Neural crest cell (in vitro differentiated cells): ENCODE results near the gene FANCG. TPM values are rescaled to one million over a fixed set of nuclear protein-coding genes. Genes with fewer than 3 reads are reported as not detected.

ENCODE experiments used
- DNase-seq: peaks from one replicate; pipeline ENCODE4 v3.0.0; 2021; ENCODE audit warnings: low read depth, mixed read lengths, low spot score
- H3K27ac Mint-ChIP-seq: one replicate; pipeline ENCODE4 v1.8.0; 2021; ENCODE audit warnings: mild to moderate bottlenecking, mixed read lengths; ENCODE audit not compliant: unreplicated experiment
- H3K27me3 Mint-ChIP-seq: 2 replicates; pipeline ENCODE4 v1.8.0; 2021; ENCODE audit warnings: low read depth, mild to moderate bottlenecking, mixed read lengths
- H3K36me3 Mint-ChIP-seq: 2 replicates; pipeline ENCODE4 v1.8.0; 2021; ENCODE audit warnings: low read depth, mild to moderate bottlenecking, mixed read lengths
- H3K4me1 Mint-ChIP-seq: 2 replicates; pipeline ENCODE4 v1.8.0; 2021; ENCODE audit warnings: mixed read lengths
- H3K4me3 Mint-ChIP-seq: one replicate; pipeline ENCODE4 v1.8.0; 2021; ENCODE audit warnings: mild to moderate bottlenecking, mixed read lengths
- H3K9me3 Mint-ChIP-seq: 2 replicates; pipeline ENCODE4 v1.8.0; 2021; ENCODE audit warnings: mixed read lengths
- total RNA-seq: library from RNA; stranded (reverse); gene quantifications from 2 replicates; pipeline ENCODE4 v1.2.1, GENCODE V29; 2021
- TF ChIP-seq, protein P1 (sequence below): fragments of 200-600 bp; sonication (generic); conservative IDR thresholded peaks from 2 replicates; pipeline ENCODE4 v1.5.0; 2021; ENCODE audit warnings: antibody characterized with exemption, mild to moderate bottlenecking

FANCG gene
- total RNA-seq, 1 donor from 2014 or later: 126 TPM

DNA sequence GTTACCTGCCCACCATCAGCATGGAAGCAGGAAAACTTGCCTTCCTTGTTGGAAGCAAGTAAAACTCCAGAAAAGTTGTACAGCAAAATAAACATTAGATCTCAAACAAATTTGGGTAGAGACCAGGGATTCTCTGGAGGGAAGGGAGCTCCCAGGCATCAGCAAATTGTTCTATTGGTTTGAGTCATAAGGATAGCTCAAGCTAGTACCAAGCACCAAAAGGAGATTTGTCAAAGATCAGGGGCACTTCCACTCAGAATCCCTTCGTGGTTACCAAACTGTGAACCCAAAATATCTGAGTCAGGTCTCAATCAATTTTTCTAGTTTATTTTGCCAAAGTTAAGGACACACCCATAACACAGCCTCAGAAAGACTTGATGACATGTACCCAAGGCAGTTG is 52.4 kb downstream of the FANCG start:
- H3K27me3 Mint-ChIP-seq: no peaks in the 10 kb centered on the region
- H3K9me3 Mint-ChIP-seq: no peaks in the 10 kb centered on the region
- TF ChIP-seq, protein P1, sequence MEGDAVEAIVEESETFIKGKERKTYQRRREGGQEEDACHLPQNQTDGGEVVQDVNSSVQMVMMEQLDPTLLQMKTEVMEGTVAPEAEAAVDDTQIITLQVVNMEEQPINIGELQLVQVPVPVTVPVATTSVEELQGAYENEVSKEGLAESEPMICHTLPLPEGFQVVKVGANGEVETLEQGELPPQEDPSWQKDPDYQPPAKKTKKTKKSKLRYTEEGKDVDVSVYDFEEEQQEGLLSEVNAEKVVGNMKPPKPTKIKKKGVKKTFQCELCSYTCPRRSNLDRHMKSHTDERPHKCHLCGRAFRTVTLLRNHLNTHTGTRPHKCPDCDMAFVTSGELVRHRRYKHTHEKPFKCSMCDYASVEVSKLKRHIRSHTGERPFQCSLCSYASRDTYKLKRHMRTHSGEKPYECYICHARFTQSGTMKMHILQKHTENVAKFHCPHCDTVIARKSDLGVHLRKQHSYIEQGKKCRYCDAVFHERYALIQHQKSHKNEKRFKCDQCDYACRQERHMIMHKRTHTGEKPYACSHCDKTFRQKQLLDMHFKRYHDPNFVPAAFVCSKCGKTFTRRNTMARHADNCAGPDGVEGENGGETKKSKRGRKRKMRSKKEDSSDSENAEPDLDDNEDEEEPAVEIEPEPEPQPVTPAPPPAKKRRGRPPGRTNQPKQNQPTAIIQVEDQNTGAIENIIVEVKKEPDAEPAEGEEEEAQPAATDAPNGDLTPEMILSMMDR: no peak
- DNase-seq: no peak
- no peaks in the 10 kb centered on the region for H3K4me1 Mint-ChIP-seq
- H3K36me3 Mint-ChIP-seq: no peaks in the 10 kb centered on the region
- no peak overlapping the region for H3K4me3 Mint-ChIP-seq
- H3K27ac Mint-ChIP-seq: no peak overlapping the region

DNA sequence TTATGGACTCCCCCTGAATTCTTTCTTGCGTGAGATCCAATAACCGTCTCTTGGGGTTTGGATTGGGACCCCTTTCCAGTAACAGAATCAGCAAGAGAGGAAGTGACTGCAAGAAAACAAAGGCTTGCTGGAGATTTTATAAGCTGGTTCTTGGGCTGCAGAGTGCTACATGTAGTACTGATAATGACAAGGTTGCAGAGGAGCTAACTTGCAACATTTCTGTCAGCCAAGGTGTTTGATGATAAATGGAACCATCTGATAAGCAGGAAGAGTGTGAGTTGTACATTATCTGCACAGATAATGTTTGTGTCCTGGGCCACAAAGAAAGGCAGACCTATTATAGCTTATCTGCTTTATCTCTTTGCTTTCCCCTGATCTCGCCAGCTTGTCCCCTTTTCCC is 53.1 kb downstream of the FANCG start:
- DNase-seq: no peak
- TF ChIP-seq, protein P1: no peak
- H3K9me3 Mint-ChIP-seq: no peaks in the 10 kb centered on the region
- no peak overlapping the region for H3K4me3 Mint-ChIP-seq
- no peaks in the 10 kb centered on the region for H3K27me3 Mint-ChIP-seq
- H3K36me3 Mint-ChIP-seq: peaks cover 5% of the 10 kb centered on the region
- H3K4me1 Mint-ChIP-seq: no peaks in the 10 kb centered on the region
- no peak overlapping the region for H3K27ac Mint-ChIP-seq

Other genes starting within 250 kb of the FANCG start
- gene PHF24, start 121.7 kb downstream of the FANCG start, total RNA-seq: 0.63 and 1.2 TPM in 2 replicates
- gene DNAJB5, start 90.2 kb downstream of the FANCG start, total RNA-seq: 27.1 and 28.7 TPM in 2 replicates
- gene VCP, start 7.3 kb downstream of the FANCG start, total RNA-seq: 368 and 374 TPM in 2 replicates
- 24.3 and 28.3 TPM in 2 replicates for gene PIGO, start 16.6 kb upstream of the FANCG start, total RNA-seq
- gene STOML2, start 23.2 kb upstream of the FANCG start, total RNA-seq: 184 and 186 TPM in 2 replicates
- 12.2 and 15.2 TPM in 2 replicates for gene ATOSB, start 35.9 kb upstream of the FANCG start, total RNA-seq
- 56.9 and 58.0 TPM in 2 replicates for gene UNC13B, start 82.1 kb upstream of the FANCG start, total RNA-seq